GM18868 (cell line): ENCODE results near the gene ADAMTSL4.

Source experiments
- ATAC-seq: cut with Tn5 transposase; IDR thresholded peaks from one replicate; pipeline ENCODE4 v1.9.1; 2021; ENCODE audit warnings: mild to moderate bottlenecking, moderate library complexity; ENCODE audit not compliant: unreplicated experiment

ADAMTSL4 gene

GRCh38 chr1:150548632-150549495 is at the start of gene ADAMTSL4:
Gene ADAMTSL4 (plus strand): TSS chr1:150549408. CDS start chr1:150552289, 2,881 bp downstream.
- peak; percentile 45 for ATAC-seq

- no peak for ATAC-seq
Measured at GRCh38 chr1:150505431-150505830, 43.8 kb upstream of the ADAMTSL4 start.

GRCh38 chr1:150507912-150508864 is 41.0 kb upstream of the ADAMTSL4 start, which contains the start of gene ECM1:
Gene ECM1 (plus strand): TSS chr1:150508109. CDS start chr1:150508210, 101 bp downstream.
- ATAC-seq, result no peak

- ATAC-seq, result no peak
Measured at GRCh38 chr1:150508982-150509381, 40.2 kb upstream of the ADAMTSL4 start.

GRCh38 chr1:150511551-150511950 is 37.7 kb upstream of the ADAMTSL4 start:
- ATAC-seq, result no peak

- no peak for ATAC-seq
Measured at GRCh38 chr1:150511985-150512660, 37.1 kb upstream of the ADAMTSL4 start.

GRCh38 chr1:150512846-150513245 is 36.4 kb upstream of the ADAMTSL4 start:
- ATAC-seq, result no peak

- ATAC-seq, result no peak
Measured at GRCh38 chr1:150513351-150513791, 35.8 kb upstream of the ADAMTSL4 start.

- ATAC-seq, result no peak
Measured at GRCh38 chr1:150514260-150514659, 34.9 kb upstream of the ADAMTSL4 start.

GRCh38 chr1:150514913-150515327 is 34.3 kb upstream of the ADAMTSL4 start:
- ATAC-seq, result no peak

- peak; percentile 96 for ATAC-seq
Measured at GRCh38 chr1:150515328-150516049, 33.7 kb upstream of the ADAMTSL4 start, which contains the start of gene FALEC. Gene FALEC (plus strand): TSS chr1:150515752.

GRCh38 chr1:150516050-150516591 is 33.1 kb upstream of the ADAMTSL4 start:
- no peak for ATAC-seq

- ATAC-seq, result no peak
Measured at GRCh38 chr1:150516616-150517015, 32.6 kb upstream of the ADAMTSL4 start.

- no peak for ATAC-seq
Measured at GRCh38 chr1:150521196-150521968, 27.8 kb upstream of the ADAMTSL4 start.

- no peak for ATAC-seq
Measured at GRCh38 chr1:150525348-150525747, 23.9 kb upstream of the ADAMTSL4 start.

- ATAC-seq, result no peak
Measured at GRCh38 chr1:150528196-150528595, 21.0 kb upstream of the ADAMTSL4 start.

GRCh38 chr1:150529017-150529416 is 20.2 kb upstream of the ADAMTSL4 start:
- no peak for ATAC-seq

GRCh38 chr1:150530491-150531159 is 18.6 kb upstream of the ADAMTSL4 start:
- no peak for ATAC-seq
